GM21390 (cell line): ENCODE measurements around the gene HDAC4.

Experiments
- ATAC-seq: cut with Tn5 transposase; IDR thresholded peaks from one replicate; pipeline ENCODE4 v1.9.1; 2021; ENCODE audit not compliant: unreplicated experiment

HDAC4 gene

DNA sequence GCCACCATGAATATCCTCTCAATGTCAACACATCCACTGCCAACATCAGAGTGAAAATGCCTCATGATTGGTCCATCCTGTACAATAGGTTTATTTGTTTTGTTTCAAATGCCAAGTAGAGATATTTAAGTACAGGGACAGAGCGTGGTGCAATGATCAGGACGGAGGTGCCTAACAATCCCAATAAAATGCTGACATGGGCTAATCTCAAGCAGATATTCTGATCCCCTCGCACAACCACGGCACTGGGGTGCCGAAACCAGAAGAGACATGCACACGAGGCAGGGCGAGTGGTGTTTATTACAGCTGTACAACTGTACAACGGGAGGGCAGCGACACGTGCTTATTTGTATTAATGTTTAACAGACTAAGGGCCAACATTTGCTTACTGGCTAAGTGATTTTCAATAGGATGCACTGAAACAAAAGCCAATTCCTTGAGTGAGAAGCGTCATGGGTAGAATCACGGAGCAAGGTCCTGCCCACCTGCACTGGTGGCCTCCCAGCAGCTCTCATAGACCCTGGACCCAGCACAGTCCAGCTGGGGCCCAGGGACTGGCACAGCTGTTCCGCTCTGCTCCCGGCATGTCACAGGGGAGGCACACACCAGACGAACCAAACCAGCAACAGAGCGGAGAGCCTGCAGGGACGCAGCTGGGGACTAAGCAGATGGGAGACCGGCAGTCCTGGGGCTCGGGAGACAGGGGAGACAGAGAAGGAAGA, 101.4 kb downstream of the HDAC4 start:
- ATAC-seq, result no peak

- ATAC-seq, result no peak
Observed at GRCh38 chr2:239298116-239298804, 102.6 kb downstream of the HDAC4 start.

DNA sequence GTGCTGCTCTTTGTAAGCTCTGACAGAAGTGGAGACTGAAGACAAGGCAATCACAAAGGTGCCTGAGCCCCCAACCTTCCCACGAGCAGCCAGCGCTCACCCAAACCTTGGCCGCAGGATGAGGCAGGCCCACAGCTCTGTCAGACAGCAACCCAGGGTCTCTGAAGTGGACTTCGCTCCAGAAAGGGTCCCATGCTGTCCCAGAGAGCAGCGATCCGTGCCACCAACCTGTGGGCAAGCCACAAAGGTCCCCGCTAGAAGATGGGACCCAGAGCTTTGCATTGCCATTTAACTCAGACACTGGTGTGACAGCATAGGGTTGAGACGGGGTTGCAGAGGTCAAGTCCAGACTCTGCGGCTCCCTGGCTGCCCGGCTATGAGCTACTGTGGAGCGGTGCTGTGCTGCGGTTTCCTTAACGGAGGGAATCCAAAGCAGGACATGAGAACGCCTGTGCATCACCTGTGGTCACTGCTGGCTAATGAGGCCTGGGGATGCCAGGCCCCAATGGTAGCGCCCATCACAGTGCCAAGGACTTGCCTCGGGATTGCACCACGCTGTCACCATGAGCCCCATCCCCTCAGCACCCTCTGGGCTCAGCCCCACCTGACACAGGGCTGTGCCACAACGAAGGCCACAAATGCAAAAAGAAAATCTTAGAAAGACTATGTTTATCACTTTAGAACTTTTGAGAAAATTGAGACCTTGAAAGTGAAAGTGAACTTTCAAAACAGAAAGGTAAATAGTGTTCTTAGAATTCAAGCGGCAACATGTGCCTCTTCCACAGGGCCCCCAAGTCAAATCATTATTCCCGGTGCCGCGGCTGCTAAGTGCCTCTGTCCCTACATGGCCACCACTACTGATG, 103.4 kb downstream of the HDAC4 start:
- ATAC-seq, result no peak

DNA sequence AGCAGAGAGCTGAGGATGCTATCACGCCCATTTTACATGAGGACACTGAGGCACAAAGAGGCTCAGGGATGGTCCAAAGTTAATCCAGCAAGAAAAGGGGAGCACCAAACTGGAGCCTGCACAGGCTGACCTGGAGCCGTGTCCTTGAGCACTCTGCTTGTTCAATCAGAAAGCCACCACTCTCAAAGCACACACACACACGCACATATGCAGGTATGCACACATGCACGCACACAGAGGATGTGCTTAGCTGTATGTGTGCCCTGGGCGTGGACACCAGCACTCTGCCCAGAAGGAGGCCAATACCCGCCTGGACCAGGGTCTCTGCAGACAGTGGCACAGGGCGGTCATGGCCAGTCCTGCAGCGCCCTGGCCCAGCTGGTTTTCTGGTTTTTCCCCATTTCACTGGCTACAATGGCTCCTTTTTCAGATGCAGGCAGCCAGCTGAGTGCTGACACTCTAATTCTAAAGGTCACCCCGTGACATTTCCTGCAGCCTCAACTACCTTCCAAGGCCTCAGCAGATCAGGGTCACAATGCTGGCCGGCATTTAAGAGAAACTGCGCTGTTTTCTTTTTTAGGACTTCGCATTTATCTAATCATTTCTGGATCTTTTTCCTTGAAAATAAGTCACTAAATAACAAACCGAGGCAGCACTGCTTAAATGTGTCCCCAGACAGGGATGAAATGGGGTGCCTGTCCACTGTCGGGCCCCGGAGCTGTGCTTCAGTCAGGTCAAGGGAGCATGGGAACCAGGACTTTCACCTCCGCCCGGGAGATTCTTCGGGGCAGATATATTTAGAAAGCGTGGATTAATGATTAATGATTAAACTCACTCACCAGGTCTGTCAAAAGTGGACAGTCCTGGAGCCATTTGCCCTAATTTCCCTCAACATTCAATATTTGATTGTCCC, 104.5 kb downstream of the HDAC4 start:
- no peak for ATAC-seq

GRCh38 chr2:239295377-239296019, 105.3 kb downstream of the HDAC4 start:
- no peak for ATAC-seq

GRCh38 chr2:239294571-239295054, 106.2 kb downstream of the HDAC4 start:
- no peak for ATAC-seq

DNA sequence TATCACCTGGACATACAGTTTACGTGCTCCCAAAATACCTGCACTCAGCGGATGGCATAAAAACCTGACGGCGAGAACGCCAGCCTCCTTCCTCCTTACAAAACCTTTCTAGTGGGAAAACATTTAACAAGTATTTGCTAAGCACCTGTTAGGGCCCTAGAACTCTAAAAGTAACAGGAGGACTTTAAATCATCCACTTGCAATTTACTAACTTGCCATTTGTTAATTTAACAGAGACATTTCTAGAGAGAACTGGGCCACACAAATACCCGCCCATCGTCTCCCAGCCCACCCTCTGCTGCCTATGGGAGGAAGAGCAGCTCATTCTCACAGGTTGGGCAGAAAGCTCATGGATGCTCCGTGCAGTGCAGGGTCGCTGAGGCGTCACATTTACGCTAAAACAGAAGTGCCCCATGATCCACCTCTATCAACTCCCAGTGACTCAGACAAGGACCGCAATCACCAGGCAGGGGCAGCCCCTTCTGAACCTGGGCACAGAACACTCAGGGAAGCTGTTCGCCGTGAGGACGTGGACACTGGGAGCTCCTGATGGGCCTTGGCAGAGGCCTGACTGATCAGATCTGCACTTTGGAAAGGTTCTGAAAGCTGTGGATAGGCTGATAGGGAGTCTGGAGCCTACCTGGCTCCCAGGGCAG, 106.9 kb downstream of the HDAC4 start:
- ATAC-seq, result peak; percentile 60

DNA sequence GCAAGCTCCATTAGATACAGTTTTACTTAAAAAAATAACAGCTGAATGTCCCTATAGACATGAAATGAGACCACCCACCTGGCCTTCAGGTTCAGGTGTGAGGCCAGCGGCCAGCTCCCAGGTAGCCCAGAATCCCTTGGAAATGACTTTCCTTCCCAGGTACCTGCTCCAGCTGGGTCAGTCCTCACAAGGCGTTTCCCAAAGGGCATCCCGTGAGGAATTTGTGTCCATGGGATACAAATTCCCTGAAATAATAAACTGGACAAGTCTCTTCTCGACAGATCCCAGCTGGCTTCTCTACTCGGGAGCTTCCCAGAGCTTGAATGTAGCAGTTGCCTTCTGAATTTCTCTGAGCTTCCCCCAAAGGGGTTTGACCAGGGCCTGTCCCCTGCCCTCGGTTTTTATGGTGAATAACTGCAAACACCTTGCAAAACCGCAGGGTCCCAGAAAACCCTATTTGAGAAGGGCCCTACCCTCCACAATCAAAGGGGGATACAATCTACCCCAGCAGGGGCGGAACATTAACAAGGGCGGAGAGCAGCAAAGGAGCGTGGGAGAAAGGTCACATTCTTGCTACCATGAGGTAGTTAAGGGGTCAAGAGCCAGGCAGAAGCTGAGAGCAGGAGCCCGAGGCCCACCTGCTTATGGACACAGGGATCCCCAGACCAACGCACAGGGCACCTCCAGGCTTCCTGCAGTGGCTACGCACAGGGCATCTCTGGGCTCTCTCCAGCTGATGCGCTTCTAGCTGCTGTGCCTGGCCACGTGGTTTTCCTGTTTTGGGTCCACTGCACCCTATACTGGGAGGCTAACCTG, 107.7 kb downstream of the HDAC4 start:
- no peak for ATAC-seq

- ATAC-seq, result no peak
Observed at GRCh38 chr2:239292531-239292930, 108.3 kb downstream of the HDAC4 start.

- no peak for ATAC-seq
Observed at GRCh38 chr2:239291475-239292350, 109.1 kb downstream of the HDAC4 start.

DNA sequence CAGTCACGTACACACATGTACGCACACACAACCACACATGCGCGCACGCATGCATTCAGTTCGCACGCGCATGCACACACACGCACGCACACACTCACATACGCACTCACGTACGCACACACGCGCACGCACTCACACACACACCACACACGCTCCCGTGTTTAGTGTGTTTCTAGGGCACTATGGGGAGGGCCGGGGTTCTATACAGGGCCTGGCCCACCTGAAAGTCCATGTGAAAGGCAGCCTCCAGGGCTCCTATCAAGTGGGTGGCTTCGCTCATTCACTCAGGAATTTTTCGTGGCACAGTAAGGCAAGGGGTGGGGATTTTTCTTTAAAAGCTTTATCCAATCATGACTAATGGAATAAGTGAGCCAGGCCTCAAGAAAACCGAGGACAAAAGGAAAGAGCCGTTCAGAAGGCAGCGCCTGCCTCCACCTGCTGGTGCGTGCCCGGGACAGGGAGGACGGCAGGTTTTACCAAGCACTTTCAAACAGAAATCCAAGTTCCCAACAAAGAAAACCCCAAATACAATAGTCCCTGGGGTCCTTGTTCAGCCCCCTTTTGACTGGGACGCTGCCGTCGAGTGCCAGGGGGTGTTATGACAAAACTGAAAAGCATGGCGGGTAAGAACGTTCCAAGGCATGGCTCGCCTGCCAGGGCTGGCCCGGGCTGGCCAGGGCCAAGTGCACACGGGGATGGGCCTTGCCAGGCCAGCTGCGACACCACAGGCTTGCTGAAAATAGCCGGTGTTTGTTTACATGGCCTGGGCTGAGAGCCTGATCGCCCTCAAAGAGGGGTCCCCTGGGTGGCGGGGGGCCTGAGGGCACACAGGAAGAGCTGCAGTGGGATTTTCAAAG, 110.0 kb downstream of the HDAC4 start:
- no peak for ATAC-seq

DNA sequence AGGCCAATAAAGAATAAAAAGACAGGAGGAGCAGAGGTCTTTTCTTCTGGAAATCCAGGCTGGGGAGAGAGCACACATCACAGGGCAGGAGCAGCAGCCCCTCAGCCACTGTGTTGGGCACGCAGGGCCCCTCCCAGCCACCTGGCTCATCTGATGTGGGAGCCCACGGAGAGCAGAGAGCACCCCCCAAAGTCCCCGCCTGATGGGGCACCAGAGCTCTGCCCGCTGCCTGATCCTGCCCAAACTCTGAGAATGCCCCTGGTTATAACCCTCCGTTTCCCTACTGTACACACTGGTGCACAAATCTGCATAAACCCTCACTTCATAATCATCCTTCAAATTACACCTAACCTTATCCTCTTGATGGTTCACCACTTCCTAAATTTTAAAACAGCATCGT, 111.3 kb downstream of the HDAC4 start:
- peak; percentile 9 for ATAC-seq

DNA sequence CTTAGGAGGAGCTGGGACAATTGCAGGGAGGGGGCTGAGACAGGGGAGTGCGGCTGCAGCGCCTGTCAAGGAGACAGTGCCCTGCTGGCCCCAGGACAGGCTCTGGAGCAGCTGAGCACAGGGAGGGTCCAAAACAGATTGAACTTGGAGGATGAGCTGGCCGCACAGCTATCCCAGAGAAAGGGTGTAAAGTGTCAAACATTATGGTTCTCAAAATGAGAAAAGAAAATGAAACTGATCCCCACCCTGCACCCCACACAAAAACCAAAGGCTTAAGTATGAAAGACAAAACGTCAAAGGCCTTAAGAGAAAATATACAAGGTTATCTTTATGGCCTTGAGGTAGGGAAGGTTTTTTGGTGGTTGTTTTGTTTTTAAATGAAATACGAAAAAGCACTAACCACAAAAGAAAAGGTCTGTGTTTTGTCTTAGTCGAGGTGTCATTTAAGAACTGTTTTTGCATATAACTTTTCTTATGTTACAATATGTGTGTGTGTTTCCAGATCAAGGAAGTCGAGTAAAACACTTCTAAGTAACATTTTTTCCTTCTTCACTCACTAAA, 111.8 kb downstream of the HDAC4 start:
- ATAC-seq, result peak; percentile 63

GRCh38 chr2:239288237-239288636, 112.6 kb downstream of the HDAC4 start:
- no peak for ATAC-seq

DNA sequence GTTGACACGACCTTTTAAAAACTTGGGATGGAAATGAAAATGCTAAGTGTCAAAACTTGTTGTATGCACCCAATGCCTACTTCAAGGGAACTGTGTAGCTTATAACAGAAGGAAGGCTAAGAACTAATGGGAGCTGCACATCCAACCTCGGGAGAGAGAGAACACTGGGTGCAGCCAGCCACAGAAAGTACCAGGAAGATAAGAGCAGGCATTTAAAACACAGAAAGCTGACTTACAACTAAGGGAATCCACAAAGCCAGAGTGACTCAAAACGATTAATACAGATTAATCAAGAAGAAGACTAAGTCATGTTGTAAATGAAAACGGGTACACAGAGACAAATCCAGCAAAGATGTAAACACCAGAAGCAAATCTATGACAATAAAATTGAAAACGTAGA, 113.4 kb downstream of the HDAC4 start:
- ATAC-seq, result no peak

DNA sequence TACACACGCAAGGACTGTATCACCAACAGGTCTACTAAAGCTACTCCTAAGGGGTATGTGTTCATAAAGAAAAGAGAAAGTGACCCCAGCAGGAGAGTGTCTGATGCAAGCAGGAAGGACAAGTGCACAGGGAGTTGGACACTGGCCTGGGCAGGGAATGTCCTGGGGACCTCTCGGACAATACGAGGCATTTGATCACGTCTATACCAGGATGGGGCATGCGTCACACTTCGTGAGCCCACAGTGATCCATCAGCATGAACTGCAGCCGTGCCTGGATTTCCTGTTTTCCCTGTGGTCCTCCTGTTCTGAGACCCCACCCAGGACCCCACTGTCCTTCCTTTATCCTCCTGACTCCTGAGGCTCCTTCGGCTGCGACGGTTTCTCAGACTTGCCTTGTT, 113.9 kb downstream of the HDAC4 start:
- ATAC-seq, result no peak

- ATAC-seq, result no peak
Observed at GRCh38 chr2:239285932-239286230, 114.9 kb downstream of the HDAC4 start.
